ENCODE results near the gene VIM.

The VIM gene

GRCh38 chr10:17273403-17273802 is 45.4 kb downstream of the VIM start:
- no peak for DNase-seq (ENCODE audit: low spot score)
- in situ Hi-C loops (cut with MboI; ENCODE audit: low pct_unique_long_range_greater_than_20kb, low sequenced_read_pairs, unreplicated experiment): no loop called here
- no peak for TF ChIP-seq CTCF (IDR thresholded peaks at IDR 0.05; ENCODE audit: extremely low read depth, insufficient read depth, missing control alignments)

DNA sequence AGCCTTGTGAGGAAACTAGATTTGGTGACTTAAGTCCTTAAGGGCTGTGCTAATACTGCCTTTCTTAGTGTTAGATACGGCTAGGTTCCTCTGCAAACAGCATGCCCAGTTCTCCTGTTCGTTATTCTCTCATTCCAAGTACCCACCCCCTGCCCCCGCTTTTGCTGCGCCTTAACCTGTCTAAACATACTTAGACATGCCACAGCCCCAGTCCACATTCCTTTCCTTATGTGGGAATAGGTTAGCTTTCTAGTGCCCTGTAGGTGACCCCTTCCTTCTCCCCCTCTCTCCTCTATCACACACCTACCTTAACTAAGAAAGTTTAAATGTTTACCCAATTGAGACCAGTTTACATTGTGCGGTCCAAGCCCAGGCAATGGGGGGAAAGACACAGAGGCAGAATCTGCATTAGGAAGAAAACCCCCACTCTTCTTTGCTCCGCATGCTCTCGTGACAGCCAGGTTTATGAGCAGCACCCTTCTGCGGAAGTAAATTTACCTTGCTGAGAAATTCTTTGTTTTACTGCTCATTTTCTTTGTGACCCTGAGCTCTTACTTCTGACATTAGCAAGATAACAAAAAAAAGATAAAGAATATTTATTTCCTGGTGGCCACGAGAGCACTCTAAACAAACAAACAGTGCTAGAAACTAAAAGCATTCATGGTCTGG is 48.8 kb downstream of the VIM start:
- no peak for DNase-seq (ENCODE audit: low spot score)
- in situ Hi-C loops (cut with MboI; ENCODE audit: low pct_unique_long_range_greater_than_20kb, low sequenced_read_pairs, unreplicated experiment): no loop called here
- no peak for TF ChIP-seq CTCF (IDR thresholded peaks at IDR 0.05; ENCODE audit: extremely low read depth, insufficient read depth, missing control alignments)

- no peak for TF ChIP-seq CTCF (IDR thresholded peaks at IDR 0.05; ENCODE audit: extremely low read depth, insufficient read depth, missing control alignments)
- in situ Hi-C loops (cut with MboI; ENCODE audit: low pct_unique_long_range_greater_than_20kb, low sequenced_read_pairs, unreplicated experiment): no loop called here
- no peak for DNase-seq (ENCODE audit: low spot score)
These were observed 50.7 kb downstream of the VIM start for GRCh38 chr10:17278607-17279240.

- in situ Hi-C loops (cut with MboI; ENCODE audit: low pct_unique_long_range_greater_than_20kb, low sequenced_read_pairs, unreplicated experiment): no loop called here
- no peak for DNase-seq (ENCODE audit: low spot score)
- no peak for TF ChIP-seq CTCF (IDR thresholded peaks at IDR 0.05; ENCODE audit: extremely low read depth, insufficient read depth, missing control alignments)
These were observed 54.3 kb downstream of the VIM start for GRCh38 chr10:17282311-17282710.

DNA sequence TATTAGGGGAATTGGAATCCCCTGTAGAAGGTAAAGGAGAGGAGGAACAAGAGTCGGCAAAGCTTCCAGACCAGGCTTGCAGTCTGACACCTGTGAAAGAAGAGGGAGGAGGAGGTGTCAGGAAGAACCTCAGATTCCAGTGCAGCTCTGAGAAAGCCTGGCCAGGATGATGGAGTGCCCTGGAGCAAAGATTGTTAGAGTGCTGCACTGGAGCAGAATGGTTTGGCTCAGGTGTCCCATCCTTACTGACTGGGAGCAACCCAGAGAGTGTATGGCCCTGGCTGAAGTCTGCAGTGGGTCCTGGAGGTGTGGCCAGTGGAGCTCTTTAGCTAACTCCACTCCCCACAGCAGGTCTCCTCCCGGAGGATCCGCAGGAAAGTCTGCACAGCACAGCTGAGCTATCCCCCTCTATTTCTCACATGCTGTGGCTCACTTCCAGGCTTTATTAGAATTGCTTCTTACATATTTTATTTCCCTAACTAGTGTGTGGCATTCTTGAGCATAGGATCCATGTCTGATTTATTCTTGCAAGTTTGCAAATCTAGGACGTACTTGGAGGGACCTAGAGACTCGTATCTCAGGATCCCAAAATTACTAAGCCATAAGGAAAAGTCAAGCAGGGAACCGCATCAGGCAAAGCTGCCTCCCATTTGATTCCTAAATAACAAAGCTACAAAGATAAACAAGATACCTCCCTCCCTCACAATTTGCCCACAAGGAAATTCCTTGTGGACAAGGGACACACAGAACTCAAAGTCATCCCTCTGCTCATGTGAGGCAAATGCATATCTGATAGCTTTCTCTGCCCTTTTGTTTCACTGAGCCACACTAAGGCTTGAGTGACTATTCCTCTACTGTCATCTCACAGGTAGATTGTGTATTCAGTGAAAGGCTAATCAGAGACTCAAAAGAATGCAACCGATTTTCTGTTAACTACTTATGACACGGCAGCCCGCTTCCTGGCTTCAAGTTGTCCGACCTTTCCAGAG is 58.8 kb downstream of the VIM start:
- no peak for DNase-seq (ENCODE audit: low spot score)
- in situ Hi-C loops (cut with MboI; ENCODE audit: low pct_unique_long_range_greater_than_20kb, low sequenced_read_pairs, unreplicated experiment): no loop called here
- no peak for TF ChIP-seq CTCF (IDR thresholded peaks at IDR 0.05; ENCODE audit: extremely low read depth, insufficient read depth, missing control alignments)

Measured in GM13977 (cell line).